Measurements from ENCODE around the gene ANO2. TPM values are rescaled to one million over a fixed set of nuclear protein-coding genes. Genes with fewer than 3 reads are reported as not detected.

Gene ANO2
- total and polyA plus RNA-seq, 2 experiments from 2014 or later = 2.3 to 4.6 TPM

GRCh38 chr12:5861416-5861815 is 83.6 kb downstream of the ANO2 start:
- TF ChIP-seq, protein P1, sequence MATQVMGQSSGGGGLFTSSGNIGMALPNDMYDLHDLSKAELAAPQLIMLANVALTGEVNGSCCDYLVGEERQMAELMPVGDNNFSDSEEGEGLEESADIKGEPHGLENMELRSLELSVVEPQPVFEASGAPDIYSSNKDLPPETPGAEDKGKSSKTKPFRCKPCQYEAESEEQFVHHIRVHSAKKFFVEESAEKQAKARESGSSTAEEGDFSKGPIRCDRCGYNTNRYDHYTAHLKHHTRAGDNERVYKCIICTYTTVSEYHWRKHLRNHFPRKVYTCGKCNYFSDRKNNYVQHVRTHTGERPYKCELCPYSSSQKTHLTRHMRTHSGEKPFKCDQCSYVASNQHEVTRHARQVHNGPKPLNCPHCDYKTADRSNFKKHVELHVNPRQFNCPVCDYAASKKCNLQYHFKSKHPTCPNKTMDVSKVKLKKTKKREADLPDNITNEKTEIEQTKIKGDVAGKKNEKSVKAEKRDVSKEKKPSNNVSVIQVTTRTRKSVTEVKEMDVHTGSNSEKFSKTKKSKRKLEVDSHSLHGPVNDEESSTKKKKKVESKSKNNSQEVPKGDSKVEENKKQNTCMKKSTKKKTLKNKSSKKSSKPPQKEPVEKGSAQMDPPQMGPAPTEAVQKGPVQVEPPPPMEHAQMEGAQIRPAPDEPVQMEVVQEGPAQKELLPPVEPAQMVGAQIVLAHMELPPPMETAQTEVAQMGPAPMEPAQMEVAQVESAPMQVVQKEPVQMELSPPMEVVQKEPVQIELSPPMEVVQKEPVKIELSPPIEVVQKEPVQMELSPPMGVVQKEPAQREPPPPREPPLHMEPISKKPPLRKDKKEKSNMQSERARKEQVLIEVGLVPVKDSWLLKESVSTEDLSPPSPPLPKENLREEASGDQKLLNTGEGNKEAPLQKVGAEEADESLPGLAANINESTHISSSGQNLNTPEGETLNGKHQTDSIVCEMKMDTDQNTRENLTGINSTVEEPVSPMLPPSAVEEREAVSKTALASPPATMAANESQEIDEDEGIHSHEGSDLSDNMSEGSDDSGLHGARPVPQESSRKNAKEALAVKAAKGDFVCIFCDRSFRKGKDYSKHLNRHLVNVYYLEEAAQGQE (IDR thresholded peaks at IDR 0.05; ENCODE audit: unreplicated experiment) = no peak
- TF ChIP-seq ZNF114 (CRISPR knock-in tag; IDR thresholded peaks at IDR 0.05) (no peak), JUNB (IDR thresholded peaks at IDR 0.05; ENCODE audit: unreplicated experiment) (no peak)
- TF ChIP-seq, protein P2, sequence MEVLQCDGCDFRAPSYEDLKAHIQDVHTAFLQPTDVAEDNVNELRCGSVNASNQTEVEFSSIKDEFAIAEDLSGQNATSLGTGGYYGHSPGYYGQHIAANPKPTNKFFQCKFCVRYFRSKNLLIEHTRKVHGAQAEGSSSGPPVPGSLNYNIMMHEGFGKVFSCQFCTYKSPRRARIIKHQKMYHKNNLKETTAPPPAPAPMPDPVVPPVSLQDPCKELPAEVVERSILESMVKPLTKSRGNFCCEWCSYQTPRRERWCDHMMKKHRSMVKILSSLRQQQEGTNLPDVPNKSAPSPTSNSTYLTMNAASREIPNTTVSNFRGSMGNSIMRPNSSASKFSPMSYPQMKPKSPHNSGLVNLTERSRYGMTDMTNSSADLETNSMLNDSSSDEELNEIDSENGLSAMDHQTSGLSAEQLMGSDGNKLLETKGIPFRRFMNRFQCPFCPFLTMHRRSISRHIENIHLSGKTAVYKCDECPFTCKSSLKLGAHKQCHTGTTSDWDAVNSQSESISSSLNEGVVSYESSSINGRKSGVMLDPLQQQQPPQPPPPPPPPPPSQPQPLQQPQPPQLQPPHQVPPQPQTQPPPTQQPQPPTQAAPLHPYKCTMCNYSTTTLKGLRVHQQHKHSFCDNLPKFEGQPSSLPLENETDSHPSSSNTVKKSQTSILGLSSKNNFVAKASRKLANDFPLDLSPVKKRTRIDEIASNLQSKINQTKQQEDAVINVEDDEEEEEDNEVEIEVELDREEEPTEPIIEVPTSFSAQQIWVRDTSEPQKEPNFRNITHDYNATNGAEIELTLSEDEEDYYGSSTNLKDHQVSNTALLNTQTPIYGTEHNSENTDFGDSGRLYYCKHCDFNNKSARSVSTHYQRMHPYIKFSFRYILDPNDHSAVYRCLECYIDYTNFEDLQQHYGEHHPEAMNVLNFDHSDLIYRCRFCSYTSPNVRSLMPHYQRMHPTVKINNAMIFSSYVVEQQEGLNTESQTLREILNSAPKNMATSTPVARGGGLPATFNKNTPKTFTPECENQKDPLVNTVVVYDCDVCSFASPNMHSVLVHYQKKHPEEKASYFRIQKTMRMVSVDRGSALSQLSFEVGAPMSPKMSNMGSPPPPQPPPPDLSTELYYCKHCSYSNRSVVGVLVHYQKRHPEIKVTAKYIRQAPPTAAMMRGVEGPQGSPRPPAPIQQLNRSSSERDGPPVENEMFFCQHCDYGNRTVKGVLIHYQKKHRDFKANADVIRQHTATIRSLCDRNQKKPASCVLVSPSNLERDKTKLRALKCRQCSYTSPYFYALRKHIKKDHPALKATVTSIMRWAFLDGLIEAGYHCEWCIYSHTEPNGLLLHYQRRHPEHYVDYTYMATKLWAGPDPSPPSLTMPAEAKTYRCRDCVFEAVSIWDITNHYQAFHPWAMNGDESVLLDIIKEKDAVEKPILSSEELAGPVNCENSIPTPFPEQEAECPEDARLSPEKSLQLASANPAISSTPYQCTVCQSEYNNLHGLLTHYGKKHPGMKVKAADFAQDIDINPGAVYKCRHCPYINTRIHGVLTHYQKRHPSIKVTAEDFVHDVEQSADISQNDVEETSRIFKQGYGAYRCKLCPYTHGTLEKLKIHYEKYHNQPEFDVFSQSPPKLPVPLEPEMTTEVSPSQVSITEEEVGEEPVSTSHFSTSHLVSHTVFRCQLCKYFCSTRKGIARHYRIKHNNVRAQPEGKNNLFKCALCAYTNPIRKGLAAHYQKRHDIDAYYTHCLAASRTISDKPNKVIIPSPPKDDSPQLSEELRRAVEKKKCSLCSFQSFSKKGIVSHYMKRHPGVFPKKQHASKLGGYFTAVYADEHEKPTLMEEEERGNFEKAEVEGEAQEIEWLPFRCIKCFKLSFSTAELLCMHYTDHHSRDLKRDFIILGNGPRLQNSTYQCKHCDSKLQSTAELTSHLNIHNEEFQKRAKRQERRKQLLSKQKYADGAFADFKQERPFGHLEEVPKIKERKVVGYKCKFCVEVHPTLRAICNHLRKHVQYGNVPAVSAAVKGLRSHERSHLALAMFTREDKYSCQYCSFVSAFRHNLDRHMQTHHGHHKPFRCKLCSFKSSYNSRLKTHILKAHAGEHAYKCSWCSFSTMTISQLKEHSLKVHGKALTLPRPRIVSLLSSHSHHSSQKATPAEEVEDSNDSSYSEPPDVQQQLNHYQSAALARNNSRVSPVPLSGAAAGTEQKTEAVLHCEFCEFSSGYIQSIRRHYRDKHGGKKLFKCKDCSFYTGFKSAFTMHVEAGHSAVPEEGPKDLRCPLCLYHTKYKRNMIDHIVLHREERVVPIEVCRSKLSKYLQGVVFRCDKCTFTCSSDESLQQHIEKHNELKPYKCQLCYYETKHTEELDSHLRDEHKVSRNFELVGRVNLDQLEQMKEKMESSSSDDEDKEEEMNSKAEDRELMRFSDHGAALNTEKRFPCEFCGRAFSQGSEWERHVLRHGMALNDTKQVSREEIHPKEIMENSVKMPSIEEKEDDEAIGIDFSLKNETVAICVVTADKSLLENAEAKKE (CRISPR knock-in tag; IDR thresholded peaks at IDR 0.05) = no peak
- TF ChIP-seq, protein P3, sequence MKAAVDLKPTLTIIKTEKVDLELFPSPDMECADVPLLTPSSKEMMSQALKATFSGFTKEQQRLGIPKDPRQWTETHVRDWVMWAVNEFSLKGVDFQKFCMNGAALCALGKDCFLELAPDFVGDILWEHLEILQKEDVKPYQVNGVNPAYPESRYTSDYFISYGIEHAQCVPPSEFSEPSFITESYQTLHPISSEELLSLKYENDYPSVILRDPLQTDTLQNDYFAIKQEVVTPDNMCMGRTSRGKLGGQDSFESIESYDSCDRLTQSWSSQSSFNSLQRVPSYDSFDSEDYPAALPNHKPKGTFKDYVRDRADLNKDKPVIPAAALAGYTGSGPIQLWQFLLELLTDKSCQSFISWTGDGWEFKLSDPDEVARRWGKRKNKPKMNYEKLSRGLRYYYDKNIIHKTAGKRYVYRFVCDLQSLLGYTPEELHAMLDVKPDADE (IDR thresholded peaks at IDR 0.05) = no peak

More at GRCh38 chr12:5861416-5861815, 83.6 kb downstream of the ANO2 start:
- Histone ChIP-seq H3K4me2 (no peak overlapping the region), H3K4me1 (ENCODE audit: insufficient read depth) (peaks cover 9% of the 10 kb centered on the region), H2AFZ (no peak overlapping the region), H3K36me3 (ENCODE audit: insufficient read depth) (no peaks in the 10 kb centered on the region), H3K4me3 (no peak overlapping the region), H3K9me2 (ENCODE audit: insufficient read depth) (peaks cover 8% of the 10 kb centered on the region), H3F3A (replicated peaks; ENCODE audit: low read depth) (no peaks in the 10 kb centered on the region), H3K79me2 (replicated peaks; ENCODE audit: insufficient read depth) (no peaks in the 10 kb centered on the region), H3K27me3 (ENCODE audit: insufficient read depth) (no peaks in the 10 kb centered on the region), H4K20me1 (replicated peaks; ENCODE audit: insufficient read depth) (no peaks in the 10 kb centered on the region), H3K27ac (ENCODE audit: low read depth) (no peak overlapping the region)
- Mint-ChIP-seq H3K4me1 (peaks cover 14% of the 10 kb centered on the region), H3K4me3 (no peak overlapping the region), H3K36me3 (ENCODE audit: low read depth) (no peaks in the 10 kb centered on the region), H3K27ac (no peak overlapping the region), H3K27me3 (ENCODE audit: insufficient read depth, low read depth, poor library complexity) (no peaks in the 10 kb centered on the region), H3K9me3 (no peaks in the 10 kb centered on the region)
- ATAC-seq = no peak
- no peak for DNase-seq (ENCODE audit: low spot score)

All from GM23338 (cell line).